Panc1 (cell line): Measurements from ENCODE around the gene TBR1. TPM values are rescaled to one million over a fixed set of nuclear protein-coding genes. Genes with fewer than 3 reads are reported as not detected.

Experiments
- ATAC-seq: fragments of 200-7000 bp; cut with Tn5 transposase; 2 replicates; pipeline ENCODE4 v1.9.1; 2020; ENCODE audit warnings: mild to moderate bottlenecking, moderate library complexity
- BruUV-seq: library from RNA; stranded (reverse); fragments of 400-500 nt; replicated peaks from 2 replicates; lab custom pipeline; 2021; lab: Mats Ljungman, UMichigan
- CTCF ChIA-PET: fragments of 300-600 bp; sonication (Branson Sonifier 250); formaldehyde crosslinking; loops from one replicate; lab custom pipeline; 2022; ENCODE audit warnings: antibody characterized with exemption; lab: Charles Lee
- POLR2A ChIA-PET: fragments of 300-600 bp; sonication (Branson Sonifier 250); formaldehyde crosslinking; loops from one replicate; lab custom pipeline; 2022; ENCODE audit warnings: antibody characterized with exemption; lab: Charles Lee
- DNase-seq: peaks from one replicate; pipeline ENCODE4 v3.0.0-alpha.2; 2010; ENCODE audit warnings: low read depth, low spot score
- H3K27ac ChIP-seq: 2 replicates; pipeline ENCODE4 v1.5.1; 2011; ENCODE audit warnings: mild to moderate bottlenecking, low read length, inconsistent platforms
- H3K27me3 ChIP-seq: fragments of 200-500 bp; sonication (Bioruptor generic); 2 replicates; pipeline ENCODE4 v1.6.0; 2014; ENCODE audit warnings: low read length, inconsistent platforms; ENCODE audit not compliant: control insufficient read depth, insufficient read depth
- H3K36me3 ChIP-seq: fragments of 200-500 bp; sonication (Bioruptor generic); 2 replicates; pipeline ENCODE4 v1.5.1; 2014; ENCODE audit warnings: inconsistent platforms, mild to moderate bottlenecking, low read length, moderate library complexity; ENCODE audit not compliant: control insufficient read depth, insufficient read depth
- H3K4me1 ChIP-seq: 2 replicates; pipeline ENCODE4 v1.5.1; 2011; ENCODE audit warnings: inconsistent platforms, mild to moderate bottlenecking, low read length, moderate library complexity; ENCODE audit not compliant: control insufficient read depth, insufficient read depth
- H3K4me3 ChIP-seq, 2 experiments: 2 replicates each; pipeline ENCODE4 v1.5.1; 2011 to 2012; ENCODE audit warnings: low read depth in 2 of 2, low read length in 2 of 2, mild to moderate bottlenecking in 2 of 2, inconsistent platforms in 1 of 2, moderate library complexity in 1 of 2
- H3K9me3 ChIP-seq: fragments of 200-500 bp; sonication (Bioruptor generic); 2 replicates; pipeline ENCODE4 v1.5.1; 2014; ENCODE audit warnings: low read depth, mild to moderate bottlenecking, inconsistent platforms, low read length, moderate library complexity; ENCODE audit not compliant: control insufficient read depth, insufficient read depth
- POLR2AphosphoS5 ChIP-seq: IDR thresholded peaks from 2 replicates; pipeline ENCODE4 v1.6.1; 2012; ENCODE audit warnings: mild to moderate bottlenecking, low read depth, low read length, moderate library complexity
- SIN3A ChIP-seq: IDR thresholded peaks from 2 replicates; pipeline ENCODE4 v1.6.1; 2012; ENCODE audit warnings: low read depth, mild to moderate bottlenecking, low read length, moderate library complexity, borderline replicate concordance; ENCODE audit not compliant: insufficient read depth
- TCF7L2 ChIP-seq: IDR thresholded peaks from 2 replicates; pipeline ENCODE4 v1.6.1; 2011; ENCODE audit warnings: mild to moderate bottlenecking, low read depth, low read length, inconsistent platforms
- in situ Hi-C: cut with HindIII; loops from 2 replicates; pipeline ENCODE4 v1.10.0; 2016; ENCODE audit warnings: low sequenced_read_pairs, low pct_unique_long_range_greater_than_20kb
- intact Hi-C: fragments of 100-400 bp; cut with micrococcal nuclease; formaldehyde crosslinking; loops from one replicate; pipeline ENCODE4 v1.10.0; 2022; ENCODE audit not compliant: unreplicated experiment
- total RNA-seq: library from RNA; stranded (reverse); gene quantifications from one replicate; pipeline ENCODE4 v1.2.1, GENCODE V29; 2021; ENCODE audit not compliant: unreplicated experiment
- TF ChIP-seq, protein P1 (sequence below), 2 experiments: IDR thresholded peaks; 2 replicates each; pipeline ENCODE4 v1.6.1; 2011 to 2012; ENCODE audit warnings: low read depth in 2 of 2, control low read depth in 1 of 2, low read length in 1 of 2, mild to moderate bottlenecking in 1 of 2, moderate library complexity in 1 of 2; ENCODE audit not compliant: insufficient read depth in 1 of 2
- TF ChIP-seq, protein P2 (sequence below): fragments of 450-650 bp; IDR thresholded peaks from 2 replicates; pipeline ENCODE4 v1.5.1; 2017; ENCODE audit warnings: mild to moderate bottlenecking

The TBR1 gene
- total RNA-seq, 1 experiment from 2014 or later = not detected

DNA sequence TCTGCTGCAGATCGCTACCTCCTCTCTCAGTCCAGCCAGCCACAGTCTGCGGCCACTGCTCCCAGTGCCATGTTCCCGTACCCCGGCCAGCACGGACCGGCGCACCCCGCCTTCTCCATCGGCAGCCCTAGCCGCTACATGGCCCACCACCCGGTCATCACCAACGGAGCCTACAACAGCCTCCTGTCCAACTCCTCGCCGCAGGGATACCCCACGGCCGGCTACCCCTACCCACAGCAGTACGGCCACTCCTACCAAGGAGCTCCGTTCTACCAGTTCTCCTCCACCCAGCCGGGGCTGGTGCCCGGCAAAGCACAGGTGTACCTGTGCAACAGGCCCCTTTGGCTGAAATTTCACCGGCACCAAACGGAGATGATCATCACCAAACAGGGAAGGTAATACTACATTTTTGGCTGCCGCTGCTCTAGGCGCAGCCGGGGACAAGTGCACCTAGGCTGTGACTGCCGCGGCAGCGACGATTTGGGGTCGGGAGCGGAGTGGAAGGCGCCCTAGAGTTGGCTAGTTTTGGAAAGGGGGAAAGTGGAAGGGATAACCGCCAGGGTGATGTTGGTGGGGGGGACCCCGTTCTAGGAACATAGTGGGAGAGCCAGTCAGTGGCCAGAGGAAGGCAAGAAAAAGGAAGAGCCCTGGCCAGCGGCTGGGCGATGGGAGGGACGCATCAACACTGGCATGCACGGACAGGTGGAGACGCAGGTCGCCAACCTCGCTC lies 776 bp downstream of the TBR1 start:
- in situ Hi-C loops (no loop called here), intact Hi-C loops (loop anchor here (10.0 kb wide), 1 partner anchor 528 kb away; no protein-coding TSS in a partner anchor)
- Histone ChIP-seq H3K4me1 (peaks cover 20% of the 10 kb centered on the region), H3K4me3 (peak overlapping the region; percentile 12 to 56; a peak in 3 of 4 replicates), H3K36me3 (peaks cover 2% of the 10 kb centered on the region; the same call in 1 of the 2 replicates), H3K27me3 (peaks cover 29% of the 10 kb centered on the region), H3K27ac (no peak overlapping the region), H3K9me3 (no peaks in the 10 kb centered on the region)
- BruUV-seq = no TSS peak
- ChIA-PET POLR2A (no interaction called here), CTCF (no interaction called here)
- no peak for TF ChIP-seq SIN3A
- TF ChIP-seq, protein P1, sequence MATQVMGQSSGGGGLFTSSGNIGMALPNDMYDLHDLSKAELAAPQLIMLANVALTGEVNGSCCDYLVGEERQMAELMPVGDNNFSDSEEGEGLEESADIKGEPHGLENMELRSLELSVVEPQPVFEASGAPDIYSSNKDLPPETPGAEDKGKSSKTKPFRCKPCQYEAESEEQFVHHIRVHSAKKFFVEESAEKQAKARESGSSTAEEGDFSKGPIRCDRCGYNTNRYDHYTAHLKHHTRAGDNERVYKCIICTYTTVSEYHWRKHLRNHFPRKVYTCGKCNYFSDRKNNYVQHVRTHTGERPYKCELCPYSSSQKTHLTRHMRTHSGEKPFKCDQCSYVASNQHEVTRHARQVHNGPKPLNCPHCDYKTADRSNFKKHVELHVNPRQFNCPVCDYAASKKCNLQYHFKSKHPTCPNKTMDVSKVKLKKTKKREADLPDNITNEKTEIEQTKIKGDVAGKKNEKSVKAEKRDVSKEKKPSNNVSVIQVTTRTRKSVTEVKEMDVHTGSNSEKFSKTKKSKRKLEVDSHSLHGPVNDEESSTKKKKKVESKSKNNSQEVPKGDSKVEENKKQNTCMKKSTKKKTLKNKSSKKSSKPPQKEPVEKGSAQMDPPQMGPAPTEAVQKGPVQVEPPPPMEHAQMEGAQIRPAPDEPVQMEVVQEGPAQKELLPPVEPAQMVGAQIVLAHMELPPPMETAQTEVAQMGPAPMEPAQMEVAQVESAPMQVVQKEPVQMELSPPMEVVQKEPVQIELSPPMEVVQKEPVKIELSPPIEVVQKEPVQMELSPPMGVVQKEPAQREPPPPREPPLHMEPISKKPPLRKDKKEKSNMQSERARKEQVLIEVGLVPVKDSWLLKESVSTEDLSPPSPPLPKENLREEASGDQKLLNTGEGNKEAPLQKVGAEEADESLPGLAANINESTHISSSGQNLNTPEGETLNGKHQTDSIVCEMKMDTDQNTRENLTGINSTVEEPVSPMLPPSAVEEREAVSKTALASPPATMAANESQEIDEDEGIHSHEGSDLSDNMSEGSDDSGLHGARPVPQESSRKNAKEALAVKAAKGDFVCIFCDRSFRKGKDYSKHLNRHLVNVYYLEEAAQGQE (IDR thresholded peaks at IDR 0.05; ENCODE audit: insufficient read depth in 1 of 2, low read depth in 2 of 2, low read length in 1 of 2) = no peak
- TF ChIP-seq, protein P2, sequence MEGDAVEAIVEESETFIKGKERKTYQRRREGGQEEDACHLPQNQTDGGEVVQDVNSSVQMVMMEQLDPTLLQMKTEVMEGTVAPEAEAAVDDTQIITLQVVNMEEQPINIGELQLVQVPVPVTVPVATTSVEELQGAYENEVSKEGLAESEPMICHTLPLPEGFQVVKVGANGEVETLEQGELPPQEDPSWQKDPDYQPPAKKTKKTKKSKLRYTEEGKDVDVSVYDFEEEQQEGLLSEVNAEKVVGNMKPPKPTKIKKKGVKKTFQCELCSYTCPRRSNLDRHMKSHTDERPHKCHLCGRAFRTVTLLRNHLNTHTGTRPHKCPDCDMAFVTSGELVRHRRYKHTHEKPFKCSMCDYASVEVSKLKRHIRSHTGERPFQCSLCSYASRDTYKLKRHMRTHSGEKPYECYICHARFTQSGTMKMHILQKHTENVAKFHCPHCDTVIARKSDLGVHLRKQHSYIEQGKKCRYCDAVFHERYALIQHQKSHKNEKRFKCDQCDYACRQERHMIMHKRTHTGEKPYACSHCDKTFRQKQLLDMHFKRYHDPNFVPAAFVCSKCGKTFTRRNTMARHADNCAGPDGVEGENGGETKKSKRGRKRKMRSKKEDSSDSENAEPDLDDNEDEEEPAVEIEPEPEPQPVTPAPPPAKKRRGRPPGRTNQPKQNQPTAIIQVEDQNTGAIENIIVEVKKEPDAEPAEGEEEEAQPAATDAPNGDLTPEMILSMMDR = no peak
- TF ChIP-seq TCF7L2 = no peak
- TF ChIP-seq POLR2AphosphoS5 = no peak
- ATAC-seq (peak; percentile 19; the same call in 1 of the 2 replicates), DNase-seq (no peak)

DNA sequence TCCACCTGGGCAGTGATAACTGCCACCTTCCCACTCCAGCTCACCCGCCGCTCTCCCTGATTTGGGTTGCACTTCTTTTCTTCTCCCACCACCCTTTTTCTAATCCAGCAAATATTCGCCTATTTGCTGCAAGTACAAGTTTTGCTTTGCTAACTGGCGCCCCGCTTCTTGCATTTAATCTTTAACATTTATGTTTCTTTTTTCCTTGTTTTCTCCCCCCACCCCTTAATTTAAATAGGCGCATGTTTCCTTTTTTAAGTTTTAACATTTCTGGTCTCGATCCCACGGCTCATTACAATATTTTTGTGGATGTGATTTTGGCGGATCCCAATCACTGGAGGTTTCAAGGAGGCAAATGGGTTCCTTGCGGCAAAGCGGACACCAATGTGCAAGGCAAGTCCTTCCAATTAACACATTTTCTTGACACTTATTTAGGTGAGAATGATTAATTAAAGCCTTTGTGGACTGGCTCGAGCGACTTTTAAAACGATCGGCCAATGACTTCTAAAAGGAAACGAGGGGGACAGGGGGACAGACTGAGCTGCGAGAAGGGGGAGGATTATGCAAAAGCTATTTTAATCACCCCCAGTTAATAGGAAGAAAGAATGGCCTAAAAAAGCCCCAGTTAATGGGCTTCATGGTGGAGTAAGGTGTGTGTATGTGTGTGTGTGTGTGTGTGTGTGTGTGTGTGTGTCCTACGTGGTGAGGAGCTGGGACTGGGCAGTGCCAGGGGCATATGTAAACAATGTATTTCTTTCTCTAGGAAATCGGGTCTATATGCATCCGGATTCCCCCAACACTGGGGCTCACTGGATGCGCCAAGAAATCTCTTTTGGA lies 1.6 kb downstream of the TBR1 start:
- Histone ChIP-seq H3K9me3 (no peaks in the 10 kb centered on the region), H3K4me3 (peak overlapping the region; percentile 12 to 56; a peak in 2 of 4 replicates), H3K36me3 (no peaks in the 10 kb centered on the region), H3K27me3 (peaks cover 29% of the 10 kb centered on the region), H3K4me1 (peaks cover 20% of the 10 kb centered on the region), H3K27ac (no peak overlapping the region)
- intact Hi-C loops (loop anchor here (10.0 kb wide), 1 partner anchor 527 kb away; no protein-coding TSS in a partner anchor), in situ Hi-C loops (no loop called here)
- ATAC-seq (no peak), DNase-seq (no peak)
- CTCF ChIA-PET = no interaction called here
- no peak for TF ChIP-seq TCF7L2
- TF ChIP-seq POLR2AphosphoS5 = no peak
- no peak for TF ChIP-seq SIN3A
- TF ChIP-seq, protein P2 = no peak
- TF ChIP-seq, protein P1 (IDR thresholded peaks at IDR 0.05; ENCODE audit: insufficient read depth in 1 of 2, low read depth in 2 of 2, low read length in 1 of 2) = no peak
- no TSS peak for BruUV-seq
- POLR2A ChIA-PET = no interaction called here
